Measurements from ENCODE around the gene RARG. TPM values are rescaled to one million over a fixed set of nuclear protein-coding genes. Genes with fewer than 3 reads are reported as not detected.

Gene RARG
- total RNA-seq, 1 donor from 2014 or later, result 18.0 TPM

DNA sequence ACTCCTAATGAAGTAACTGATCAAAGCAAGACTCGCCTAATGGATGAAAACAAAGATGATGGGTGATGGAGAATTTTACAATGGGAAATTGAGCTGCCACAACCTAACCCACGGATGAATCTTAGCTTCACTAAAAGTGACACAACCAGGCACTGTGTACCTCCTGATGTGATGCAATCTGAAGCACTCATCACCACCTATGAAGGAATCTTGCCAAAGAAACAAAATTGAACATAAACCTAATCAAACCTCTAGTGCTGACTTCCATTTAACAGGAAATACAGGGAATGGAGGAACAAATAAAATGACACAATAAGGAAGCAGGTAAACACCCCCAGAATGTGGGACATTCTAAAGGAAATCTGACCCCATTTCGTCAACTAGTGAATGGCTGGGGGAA lies 13.3 kb upstream of the RARG start:
- DNase-seq (ENCODE audit: low spot score), result no peak

GRCh38 chr12:53244337-53244736 lies 12.3 kb upstream of the RARG start:
- DNase-seq (ENCODE audit: low spot score), result no peak

DNA sequence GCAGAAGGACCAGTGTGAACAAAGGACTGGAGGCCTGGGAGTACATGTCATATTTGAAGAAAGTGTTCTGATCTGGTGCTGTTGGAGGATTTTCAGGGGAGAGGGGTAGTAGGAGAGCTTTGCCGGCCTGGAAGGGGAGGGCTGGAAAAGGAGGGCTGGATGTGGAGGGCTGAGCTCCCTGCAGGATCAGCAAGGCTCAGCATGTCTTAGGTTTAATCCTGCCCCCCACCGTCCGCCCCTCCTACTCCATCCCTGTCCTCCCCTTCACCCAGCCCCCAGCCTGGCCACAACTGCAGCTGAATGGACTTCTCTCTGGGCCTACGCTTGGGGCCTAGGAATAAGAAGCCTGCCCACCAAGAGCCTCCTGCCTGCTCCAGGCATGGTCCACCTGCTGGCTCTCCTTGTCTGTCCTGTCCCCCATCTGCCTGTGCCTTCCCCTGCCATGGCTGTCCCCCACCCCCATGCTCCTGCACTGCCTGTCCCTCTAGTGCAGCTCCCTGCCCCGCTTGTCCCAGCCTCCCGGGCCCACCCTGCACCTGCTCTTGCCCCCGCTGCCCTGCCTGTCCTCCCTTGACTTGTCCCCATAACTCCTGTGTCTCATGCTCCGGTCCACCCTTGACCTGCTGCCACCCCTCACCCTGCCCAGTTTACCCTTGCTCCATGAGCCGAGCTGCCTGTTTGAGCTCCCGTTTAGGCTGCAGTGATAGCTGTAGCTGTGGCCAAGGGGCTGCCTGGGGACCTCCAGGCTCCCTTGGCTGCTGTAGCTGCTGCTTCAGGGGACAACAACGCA lies 9.8 kb upstream of the RARG start:
- no peak for DNase-seq (ENCODE audit: low spot score)

DNA sequence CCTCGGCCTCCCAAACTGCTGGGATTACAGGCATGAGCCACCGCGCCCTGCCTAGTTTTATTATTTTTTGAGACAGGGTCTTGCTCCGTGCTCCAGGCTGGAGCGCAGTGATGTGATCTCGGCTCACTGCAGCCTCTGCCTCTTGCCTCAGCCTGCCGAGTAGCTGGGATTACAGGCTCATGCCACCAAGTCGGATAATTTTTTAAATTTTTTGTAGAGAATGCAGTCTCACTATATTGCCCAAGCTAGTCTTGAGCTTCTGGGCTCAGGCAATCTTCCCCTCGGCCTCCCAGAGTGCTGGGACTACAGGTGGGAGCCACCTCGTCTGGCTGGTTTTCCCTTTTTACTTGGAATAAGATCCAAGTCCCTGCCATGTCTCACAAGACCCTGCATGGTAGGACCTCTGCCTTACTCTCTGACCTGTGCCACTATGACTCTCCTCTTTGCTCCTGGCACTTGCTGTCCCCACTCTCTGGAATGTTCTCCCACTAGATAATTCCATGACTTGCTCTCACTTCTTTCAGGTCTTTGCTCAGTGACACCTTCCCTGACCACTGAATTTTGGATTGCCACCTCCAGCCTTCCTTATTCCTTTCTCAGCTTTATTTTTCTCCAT lies 7.7 kb upstream of the RARG start:
- DNase-seq (ENCODE audit: low spot score), result no peak

DNA sequence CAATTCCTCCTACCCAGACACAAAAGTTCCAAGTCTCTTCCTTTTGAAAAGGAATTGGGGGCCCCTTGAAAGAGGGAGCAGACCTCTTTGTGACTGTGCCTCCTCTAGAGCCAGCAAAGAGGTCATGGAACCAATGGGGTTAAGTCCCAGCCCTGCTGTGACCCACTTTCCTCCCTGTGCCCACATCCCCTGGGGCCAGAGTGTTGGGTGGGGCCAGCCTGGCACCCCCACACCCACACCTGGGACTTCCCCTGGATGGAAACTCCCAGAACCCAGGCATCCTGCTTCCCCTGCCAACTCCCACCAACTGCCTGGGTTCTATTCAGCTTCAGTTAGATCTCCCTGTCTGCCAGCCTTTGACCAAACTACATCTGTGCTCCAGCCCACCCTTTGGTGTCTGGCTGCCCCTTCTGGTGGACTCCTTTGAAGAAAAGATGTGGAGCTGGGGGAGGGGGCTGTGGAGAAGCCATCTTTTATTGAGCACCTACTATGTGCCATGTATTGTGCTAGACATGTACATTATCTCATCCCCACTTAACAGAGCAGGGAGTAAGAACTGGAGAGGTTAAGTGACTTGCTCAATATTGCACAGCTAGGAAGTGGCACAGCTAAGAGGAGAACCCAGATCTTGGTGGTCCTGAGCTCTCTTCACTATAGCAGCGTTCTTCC lies 4.6 kb upstream of the RARG start:
- no peak for DNase-seq (ENCODE audit: low spot score)

DNA sequence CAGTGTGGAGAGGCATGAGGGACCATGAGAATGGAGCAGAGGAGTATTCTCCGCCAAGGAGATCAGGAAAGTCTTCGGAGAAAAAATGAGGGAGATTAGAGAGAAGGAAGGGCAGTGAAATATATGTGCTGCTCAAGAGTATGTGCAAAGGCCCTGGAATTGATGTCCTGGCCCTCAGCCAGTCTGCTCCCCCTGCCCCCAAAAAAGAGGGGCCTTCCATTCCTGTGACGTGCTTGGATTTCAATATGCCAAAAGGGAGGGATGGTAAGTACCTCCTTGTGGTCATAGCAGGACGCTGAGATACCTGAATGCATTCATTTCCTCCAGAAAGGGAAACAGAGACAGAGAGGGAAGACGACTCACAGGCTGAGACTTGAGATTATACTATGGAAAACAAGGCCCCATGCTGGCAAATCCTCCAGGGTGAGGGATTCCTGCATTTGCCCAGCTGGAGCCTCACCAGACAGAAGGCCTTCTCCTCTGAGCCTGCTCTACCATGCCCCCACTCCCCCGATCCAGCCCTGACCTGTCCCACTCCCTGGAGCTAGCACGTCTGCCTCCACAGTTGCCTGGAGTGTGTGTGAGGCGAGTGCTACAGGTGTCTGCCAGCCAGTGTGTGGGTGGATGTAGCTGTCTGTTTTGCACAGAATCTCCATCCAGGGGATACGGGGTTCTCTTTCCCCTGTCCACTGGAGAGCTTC lies 3.9 kb upstream of the RARG start:
- DNase-seq (ENCODE audit: low spot score), result no peak

DNA sequence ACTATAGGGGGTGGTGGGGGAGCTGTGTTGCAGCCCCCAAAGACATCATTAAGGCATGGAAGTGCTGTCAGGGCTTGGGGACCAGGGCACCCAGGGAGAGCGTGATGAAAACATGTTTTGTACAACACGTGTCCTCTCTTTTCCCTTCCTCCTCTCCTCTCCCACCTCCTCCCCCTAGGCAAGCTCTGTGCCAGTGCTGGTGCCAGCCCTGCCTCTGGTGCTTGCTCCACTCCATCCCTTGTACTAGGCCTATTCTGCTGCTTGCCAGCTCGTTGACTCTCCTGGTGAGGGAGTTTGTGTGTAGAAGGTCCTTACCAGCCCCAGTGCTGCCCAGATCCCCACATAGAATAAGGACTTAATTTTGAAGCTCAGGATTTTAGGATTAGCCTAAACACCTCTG lies 3.2 kb upstream of the RARG start:
- no peak for DNase-seq (ENCODE audit: low spot score)

DNA sequence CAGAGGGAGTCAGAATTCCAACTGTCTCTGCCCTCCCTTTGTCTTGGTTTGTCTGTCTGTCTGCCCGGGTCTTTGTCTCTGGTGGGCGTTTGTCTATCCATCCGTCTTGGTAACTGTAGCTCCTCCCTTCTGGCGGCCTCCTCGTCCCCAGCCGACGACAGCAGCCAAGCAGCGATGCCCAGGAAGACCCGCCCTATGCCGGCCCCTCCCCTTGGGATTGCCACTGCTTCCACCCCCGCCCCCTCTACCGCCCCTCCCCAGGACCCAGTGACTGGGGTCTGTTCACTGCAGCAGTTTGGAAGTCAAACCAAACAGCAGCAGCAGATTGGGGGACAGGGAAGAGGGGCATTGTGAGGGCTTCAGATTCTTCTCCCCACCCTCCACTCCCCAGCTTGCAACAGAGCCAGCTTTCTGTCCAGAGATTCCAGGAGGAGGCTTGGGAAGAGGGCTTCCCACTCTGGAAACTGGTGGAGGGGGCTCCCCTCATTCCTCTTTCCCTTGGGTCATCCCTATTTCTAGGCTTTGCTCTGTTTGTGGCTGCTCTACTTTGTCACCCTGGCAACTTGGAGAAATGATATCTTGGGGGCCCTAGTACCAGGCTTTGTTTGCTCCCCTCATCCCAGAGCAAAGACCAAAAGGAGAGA lies 2.4 kb upstream of the RARG start:
- no peak for DNase-seq (ENCODE audit: low spot score)

- DNase-seq (ENCODE audit: low spot score), result no peak
Measured at GRCh38 chr12:53233671-53234121, 1.7 kb upstream of the RARG start.

DNA sequence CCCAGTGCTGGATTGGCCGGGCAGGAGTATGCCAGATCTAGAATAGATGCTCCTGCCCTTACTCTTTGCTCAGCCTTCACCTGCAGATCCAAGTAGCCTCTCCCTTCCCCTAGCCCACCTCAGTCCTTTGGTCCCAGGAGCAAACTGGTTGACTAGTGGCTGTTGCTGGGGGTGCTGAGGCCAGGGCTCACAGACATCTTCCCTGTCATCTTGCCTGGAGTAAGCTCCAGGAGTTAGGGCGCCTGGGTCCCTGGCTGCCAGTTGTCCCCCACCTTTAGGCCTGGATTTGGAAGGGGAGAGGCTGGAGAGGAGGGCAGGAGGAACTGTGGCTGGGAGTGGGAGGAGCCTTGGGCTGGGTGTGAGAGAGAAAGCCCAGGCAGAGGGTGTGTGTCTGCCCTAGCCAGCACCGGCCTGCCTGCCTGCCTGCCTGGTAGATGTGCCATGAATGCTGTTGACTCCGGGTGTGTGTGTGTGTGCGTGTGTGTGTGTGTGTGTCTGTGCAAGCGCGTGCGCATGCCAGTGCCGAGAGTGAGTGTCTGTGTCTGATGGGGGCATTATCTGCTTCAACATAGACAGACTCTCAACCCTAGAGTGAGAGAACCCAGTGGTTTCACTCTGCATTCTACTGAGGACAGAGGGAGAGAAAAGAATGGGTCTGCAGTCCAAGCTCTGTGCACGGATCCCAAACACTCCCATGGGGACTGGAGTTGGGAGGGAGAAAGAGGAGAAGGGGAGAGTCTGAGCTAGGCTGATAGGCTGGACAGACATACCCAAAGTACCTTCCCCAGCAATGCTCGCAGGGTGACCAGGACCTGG lies 845 bp upstream of the RARG start:
- DNase-seq (ENCODE audit: low spot score), result no peak

- no peak for DNase-seq (ENCODE audit: low spot score)
Measured at GRCh38 chr12:53231671-53231920, 413 bp downstream of the RARG start.

DNA sequence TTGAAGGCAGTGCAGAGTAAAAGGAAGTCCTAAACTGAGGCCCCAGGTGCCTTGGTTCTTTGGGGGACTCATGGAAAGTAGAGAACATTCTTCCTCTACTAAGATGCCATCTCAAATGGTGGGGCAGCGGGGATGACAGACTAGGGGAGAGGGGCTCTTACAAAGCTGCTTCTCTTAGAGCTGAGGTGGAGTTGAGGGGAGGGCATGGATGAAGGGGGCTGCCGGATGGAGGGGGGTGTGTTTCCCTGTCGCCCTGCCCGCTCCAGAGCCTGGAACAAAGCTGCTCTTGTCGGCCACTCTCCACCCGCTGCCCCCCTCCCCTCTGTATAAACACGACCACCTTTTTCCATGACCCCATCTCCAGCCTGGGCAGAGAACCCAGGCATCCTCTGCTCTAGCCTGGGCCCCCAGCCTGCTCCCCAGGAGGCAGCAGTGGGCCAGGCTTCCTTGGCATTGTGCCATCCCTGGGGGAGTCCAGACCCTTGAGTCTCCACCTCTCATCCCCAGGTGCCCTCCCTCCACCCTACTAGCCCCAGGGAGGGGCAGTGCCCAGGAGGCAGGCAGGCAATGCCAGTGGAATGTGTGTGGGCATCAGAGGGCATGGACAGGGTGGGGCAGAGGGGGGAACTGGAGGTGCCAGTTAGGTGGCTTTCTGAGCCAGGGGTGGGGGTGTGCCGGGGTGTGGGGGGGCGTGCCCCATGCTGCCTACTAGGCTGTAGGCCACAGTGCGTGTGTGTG lies 1.7 kb downstream of the RARG start:
- DNase-seq (ENCODE audit: low spot score), result no peak

DNA sequence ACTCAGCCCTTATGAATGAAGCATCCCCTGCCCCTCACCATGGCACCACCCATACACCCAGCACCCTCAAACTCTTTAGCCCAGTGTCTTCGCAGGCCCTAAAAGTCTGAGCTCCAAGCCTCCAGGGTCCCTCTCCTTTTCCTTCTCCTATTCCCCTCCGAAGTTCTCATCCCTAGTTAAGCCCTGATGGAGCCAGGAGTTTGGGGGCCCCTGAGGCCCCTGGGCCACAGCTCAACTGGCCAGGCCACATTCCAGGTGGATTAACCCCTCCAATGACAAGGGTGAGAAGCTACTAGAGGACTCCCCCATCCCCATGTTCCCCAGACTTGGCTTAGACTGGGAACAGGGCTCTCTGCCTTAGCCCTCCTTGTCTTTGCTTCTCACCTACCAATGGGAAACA lies 2.6 kb downstream of the RARG start:
- DNase-seq (ENCODE audit: low spot score), result no peak

DNA sequence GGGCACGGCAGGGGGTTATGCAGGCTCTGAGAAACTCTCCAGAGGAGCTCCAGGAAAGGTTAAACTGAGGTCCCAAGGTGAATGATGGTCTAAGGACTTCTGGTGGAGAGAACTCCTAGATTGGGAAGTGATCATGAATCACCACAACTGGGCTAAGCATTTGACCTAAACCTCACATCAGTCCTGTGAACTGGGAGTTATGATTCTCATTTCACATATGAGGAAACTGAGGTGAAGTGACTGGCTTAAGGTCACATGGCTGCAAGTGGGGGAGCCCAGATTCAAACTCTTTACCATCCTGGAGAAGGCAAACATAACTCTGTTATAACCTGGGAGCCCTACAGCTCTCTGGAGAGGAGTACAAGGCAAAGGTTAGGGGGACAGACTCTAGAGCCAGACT lies 4.2 kb downstream of the RARG start:
- DNase-seq (ENCODE audit: low spot score), result no peak

DNA sequence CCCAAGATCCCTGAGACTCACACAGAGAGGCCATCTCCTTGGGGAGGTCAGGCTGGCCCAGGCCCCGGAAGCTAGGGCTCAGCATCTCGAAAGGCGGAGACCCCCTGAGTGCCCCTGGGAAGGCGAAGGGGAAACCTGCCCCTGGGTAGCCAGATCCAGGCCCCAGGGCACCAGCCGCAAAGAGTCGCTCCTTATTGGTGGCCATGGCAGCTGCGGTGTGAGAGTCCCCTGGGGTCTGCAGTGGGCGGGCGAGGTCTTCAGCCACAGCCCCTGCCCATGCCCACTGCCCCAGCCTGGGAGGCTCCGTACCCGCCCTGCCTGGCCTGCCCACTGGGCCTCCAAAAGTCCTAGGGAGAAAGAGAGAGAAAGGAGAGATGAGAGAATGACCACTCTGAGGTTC lies 4.7 kb downstream of the RARG start:
- no peak for DNase-seq (ENCODE audit: low spot score)

DNA sequence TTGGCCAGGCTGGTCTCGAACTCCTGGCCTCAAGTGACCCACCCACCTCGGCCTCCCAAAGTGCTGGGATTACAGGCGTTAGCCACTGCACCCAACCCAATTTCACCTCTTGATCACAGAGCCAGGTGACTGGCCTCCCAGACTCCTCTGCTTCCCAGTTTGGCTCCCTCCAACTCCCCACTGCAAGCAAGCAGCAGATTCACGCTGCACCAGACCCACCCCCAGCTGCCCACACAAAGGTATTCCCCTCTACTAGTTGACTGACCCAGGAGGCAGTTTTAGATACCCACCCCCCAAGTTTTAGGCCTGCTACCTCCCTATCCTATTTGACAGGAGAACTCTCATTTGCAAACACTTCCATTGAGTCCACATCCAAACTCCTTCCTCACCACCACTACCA lies 5.2 kb downstream of the RARG start:
- DNase-seq (ENCODE audit: low spot score), result no peak

- DNase-seq (ENCODE audit: low spot score), result no peak
Measured at GRCh38 chr12:53225635-53226424, 6.2 kb downstream of the RARG start.

- DNase-seq (ENCODE audit: low spot score), result no peak
Measured at GRCh38 chr12:53224897-53225634, 6.9 kb downstream of the RARG start.

All from mesenteric fat pad (tissue), 1 donor.